Measurements from ENCODE around the gene TOR2A.

The TOR2A gene

DNA sequence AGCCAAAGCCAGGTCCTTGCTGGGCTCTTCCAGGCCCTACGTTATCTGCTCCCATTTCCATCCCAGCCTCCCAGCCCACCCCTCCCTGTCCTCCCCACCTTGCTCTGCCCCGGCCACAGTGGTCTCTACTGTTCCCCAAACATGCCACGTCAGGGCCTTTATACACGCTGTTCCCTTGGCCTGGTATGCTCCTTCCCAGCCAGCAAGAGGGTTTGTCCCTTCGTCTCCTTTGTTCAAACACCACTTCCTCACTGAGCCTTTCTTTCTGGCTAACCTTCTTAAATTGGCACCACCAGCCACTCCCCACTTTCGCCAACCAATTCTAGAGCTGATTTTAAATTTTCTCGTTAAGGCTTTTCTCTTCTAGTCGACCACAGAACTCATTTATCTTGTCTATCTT lies 33.6 kb upstream of the TOR2A start:
- DNase-seq (ENCODE audit: low read depth), result no peak
- H3K4me3 ChIP-seq (replicated peaks; ENCODE audit: low read depth, low read length), result no peak overlapping the region
- TF ChIP-seq, protein P1, sequence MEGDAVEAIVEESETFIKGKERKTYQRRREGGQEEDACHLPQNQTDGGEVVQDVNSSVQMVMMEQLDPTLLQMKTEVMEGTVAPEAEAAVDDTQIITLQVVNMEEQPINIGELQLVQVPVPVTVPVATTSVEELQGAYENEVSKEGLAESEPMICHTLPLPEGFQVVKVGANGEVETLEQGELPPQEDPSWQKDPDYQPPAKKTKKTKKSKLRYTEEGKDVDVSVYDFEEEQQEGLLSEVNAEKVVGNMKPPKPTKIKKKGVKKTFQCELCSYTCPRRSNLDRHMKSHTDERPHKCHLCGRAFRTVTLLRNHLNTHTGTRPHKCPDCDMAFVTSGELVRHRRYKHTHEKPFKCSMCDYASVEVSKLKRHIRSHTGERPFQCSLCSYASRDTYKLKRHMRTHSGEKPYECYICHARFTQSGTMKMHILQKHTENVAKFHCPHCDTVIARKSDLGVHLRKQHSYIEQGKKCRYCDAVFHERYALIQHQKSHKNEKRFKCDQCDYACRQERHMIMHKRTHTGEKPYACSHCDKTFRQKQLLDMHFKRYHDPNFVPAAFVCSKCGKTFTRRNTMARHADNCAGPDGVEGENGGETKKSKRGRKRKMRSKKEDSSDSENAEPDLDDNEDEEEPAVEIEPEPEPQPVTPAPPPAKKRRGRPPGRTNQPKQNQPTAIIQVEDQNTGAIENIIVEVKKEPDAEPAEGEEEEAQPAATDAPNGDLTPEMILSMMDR (IDR thresholded peaks at IDR 0.05; ENCODE audit: low read length, missing control alignments), result no peak

DNA sequence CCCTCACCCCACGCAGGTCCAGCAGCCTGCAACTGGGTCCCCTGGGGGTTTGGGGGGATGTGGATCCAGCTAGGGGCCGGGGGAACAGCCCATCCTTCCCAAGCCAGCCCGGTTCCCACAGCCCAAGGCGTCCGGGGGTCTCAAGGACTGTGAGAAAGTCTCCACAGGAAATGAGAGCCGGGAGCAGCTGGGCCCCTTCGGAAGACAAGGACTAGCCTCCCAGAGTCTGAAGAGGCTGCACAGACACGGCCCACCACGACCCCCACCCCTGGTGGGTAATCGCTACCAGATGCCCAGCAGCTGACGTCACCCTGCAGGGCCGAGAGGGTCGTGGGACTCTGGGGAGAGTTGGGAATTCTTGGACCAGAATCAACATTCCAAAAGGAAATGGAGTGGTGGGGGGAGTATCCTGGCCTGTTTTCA lies 32.8 kb upstream of the TOR2A start:
- DNase-seq (ENCODE audit: low read depth), result peak; percentile 41
- H3K4me3 ChIP-seq (replicated peaks; ENCODE audit: low read depth, low read length), result no peak overlapping the region
- TF ChIP-seq, protein P1 (IDR thresholded peaks at IDR 0.05; ENCODE audit: low read length, missing control alignments), result no peak

DNA sequence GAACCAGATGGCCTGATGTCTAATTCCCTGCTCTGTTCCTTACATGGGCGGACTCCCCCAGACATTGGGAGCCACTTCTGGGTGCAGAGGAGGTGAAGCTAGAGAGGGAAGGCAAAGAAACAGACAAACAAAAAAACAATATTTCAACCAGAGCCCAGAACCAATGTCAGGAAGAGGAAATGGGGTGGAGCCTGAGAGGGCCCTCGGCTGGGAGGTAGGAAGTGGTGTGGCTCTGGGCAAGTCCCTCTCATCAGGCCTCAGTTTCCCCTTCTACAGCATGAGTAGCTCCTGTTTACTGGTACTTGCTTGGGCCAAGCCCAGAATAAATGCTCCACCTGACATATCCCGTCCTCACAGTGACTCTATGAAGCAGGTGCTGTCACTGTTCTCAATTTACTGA lies 32.3 kb upstream of the TOR2A start:
- DNase-seq (ENCODE audit: low read depth), result no peak
- no peak overlapping the region for H3K4me3 ChIP-seq (replicated peaks; ENCODE audit: low read depth, low read length)
- TF ChIP-seq, protein P1 (IDR thresholded peaks at IDR 0.05; ENCODE audit: low read length, missing control alignments), result no peak

DNA sequence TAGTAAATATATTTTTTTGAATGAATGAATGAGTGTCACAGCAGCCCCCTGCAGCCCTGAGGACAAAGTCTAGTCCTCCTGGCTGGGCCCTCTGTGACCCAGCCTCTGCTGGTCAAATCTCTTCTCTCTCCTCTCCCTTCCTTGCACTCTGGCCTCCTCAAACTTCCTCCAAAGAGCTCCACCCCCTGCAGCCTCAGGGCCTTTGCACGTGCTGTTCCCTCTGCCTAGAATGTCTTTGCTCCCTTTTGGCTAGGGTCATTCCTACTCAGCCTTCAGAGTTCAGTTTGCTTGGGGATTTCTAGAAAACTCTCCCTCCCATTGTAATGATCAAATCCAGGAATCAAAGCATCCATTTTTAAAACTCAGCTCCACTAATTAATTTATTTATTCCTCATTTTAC lies 30.3 kb upstream of the TOR2A start:
- no peak for DNase-seq (ENCODE audit: low read depth)
- H3K4me3 ChIP-seq (replicated peaks; ENCODE audit: low read depth, low read length), result no peak overlapping the region
- TF ChIP-seq, protein P1 (IDR thresholded peaks at IDR 0.05; ENCODE audit: low read length, missing control alignments), result no peak

DNA sequence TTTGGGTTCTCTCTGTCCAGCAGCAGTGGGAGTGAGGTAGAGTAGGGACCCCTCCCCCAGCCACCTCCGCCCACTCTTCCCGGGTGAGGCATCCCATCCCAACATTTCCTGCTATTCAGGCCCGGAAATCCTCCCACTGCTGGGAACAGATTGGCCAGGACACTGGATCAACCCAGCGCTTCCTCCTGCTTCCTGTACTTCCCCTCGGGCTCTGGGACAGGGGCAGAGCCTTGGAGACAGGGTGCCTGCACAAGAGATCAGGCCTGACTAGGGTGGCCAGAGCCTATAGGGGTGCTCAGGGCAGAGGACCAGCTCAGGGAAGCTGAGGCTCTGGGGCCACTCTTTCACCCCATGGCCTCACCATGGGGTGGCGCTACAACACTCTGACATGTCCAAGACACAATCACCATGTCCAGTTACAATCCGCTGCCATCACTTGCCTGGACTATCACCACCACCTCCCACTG lies 28.9 kb upstream of the TOR2A start:
- H3K4me3 ChIP-seq (replicated peaks; ENCODE audit: low read depth, low read length), result no peak overlapping the region
- TF ChIP-seq, protein P1 (IDR thresholded peaks at IDR 0.05; ENCODE audit: low read length, missing control alignments), result peak; percentile 46
- DNase-seq (ENCODE audit: low read depth), result peak; percentile 83

DNA sequence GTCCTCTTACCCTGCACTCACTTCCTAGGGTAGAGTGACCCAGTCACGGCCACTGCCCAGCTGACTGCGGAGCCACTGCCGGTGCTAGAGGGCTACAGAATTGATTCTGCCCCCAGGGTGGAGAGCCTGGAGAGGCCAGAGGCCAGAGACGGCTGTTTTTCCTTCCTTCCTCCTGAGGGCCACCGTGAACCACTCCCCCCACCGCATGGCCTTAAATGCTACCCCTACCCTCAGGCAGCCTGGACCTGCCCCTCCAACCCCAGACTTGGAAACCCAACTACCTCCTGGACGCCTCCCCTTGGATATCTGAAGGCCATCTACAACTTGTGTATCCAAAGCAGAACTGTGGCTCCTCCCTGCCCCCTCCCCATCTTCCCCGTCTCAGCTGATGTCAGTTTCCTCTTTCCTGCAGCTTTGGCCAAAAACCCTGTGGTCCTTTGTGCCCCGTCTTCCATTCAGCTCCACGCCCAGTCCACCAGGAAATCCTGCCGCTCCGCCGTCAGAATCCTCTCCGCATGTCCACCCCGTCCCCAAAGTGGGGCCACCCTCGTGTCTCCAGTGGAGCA lies 27.1 kb upstream of the TOR2A start:
- H3K4me3 ChIP-seq (replicated peaks; ENCODE audit: low read depth, low read length), result no peak overlapping the region
- DNase-seq (ENCODE audit: low read depth), result no peak
- TF ChIP-seq, protein P1 (IDR thresholded peaks at IDR 0.05; ENCODE audit: low read length, missing control alignments), result no peak

DNA sequence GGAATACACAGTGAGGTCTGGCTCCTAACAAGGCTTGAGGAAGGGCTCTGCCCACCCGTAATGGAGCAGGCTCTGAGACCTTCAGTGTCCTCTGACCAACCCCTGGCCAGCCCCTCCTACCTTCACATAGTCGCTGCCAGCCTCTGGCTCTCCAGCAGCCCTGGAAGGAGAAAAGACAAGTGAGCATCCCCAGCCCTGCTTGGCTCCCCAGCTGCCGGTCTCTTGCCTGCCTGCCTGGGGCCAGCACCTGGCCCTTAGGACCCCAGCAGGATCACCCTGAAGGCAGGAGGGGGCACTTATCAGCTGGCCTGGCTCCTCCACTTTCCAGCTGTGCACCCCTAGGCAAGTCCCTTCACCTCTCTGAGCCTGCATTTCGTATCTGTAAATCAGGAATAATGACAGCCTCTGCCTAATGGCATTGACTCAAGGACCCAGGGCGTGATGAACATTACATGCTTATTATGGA lies 26.4 kb upstream of the TOR2A start:
- no peak for DNase-seq (ENCODE audit: low read depth)
- no peak overlapping the region for H3K4me3 ChIP-seq (replicated peaks; ENCODE audit: low read depth, low read length)
- TF ChIP-seq, protein P1 (IDR thresholded peaks at IDR 0.05; ENCODE audit: low read length, missing control alignments), result no peak
